Germinal center (tissue), 1 donor: ENCODE data around the gene POLR2J3.
"Not testable (repeated sequence)": the region's sequence is repeated elsewhere in the genome, so short reads cannot be mapped to it uniquely, and the experiment has no call there.

Source experiments
- DNase-seq: peaks from one replicate; pipeline ENCODE4 v3.0.0; 2012; ENCODE audit warnings: mixed read lengths, low spot score

Gene POLR2J3

GRCh38 chr7:102572261-102573239 is at the start of gene POLR2J3:
Gene POLR2J3 (minus strand): TSS chr7:102572583. CDS start chr7:102572521, 62 bp downstream.
- DNase-seq = not testable (repeated sequence)

GRCh38 chr7:102618122-102618521 is 45.7 kb upstream of the POLR2J3 start:
- not testable (repeated sequence) for DNase-seq

- not testable (repeated sequence) for DNase-seq
These were observed 44.2 kb upstream of the POLR2J3 start, which contains the start of gene RASA4 for GRCh38 chr7:102616507-102617125. Gene RASA4 (minus strand): TSS chr7:102616756. CDS start chr7:102616689, 67 bp downstream.

GRCh38 chr7:102615930-102616329 is 43.5 kb upstream of the POLR2J3 start:
- DNase-seq = not testable (repeated sequence)

DNA sequence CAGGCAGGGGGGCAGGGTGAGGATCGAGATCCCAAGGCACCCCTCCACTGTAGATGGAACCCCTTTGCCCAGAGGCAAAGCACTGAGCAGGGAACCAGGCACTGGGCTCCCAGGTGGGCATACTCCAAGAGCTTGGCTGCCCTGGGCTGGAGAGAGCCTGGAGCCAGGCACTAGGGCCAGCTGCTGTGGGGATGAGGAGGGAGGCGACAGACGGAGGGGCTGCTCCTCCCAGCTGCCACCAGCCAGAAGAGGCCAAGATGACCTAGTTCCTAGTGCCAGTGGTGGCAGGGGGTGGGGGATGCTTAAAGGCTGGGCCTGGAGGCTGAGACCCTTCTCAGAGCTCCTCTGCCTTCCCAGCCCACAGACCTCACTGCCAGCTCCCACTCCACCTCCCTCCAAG is 42.5 kb upstream of the POLR2J3 start:
- DNase-seq = not testable (repeated sequence)

GRCh38 chr7:102614346-102614697 is 41.9 kb upstream of the POLR2J3 start:
- DNase-seq = not testable (repeated sequence)

DNA sequence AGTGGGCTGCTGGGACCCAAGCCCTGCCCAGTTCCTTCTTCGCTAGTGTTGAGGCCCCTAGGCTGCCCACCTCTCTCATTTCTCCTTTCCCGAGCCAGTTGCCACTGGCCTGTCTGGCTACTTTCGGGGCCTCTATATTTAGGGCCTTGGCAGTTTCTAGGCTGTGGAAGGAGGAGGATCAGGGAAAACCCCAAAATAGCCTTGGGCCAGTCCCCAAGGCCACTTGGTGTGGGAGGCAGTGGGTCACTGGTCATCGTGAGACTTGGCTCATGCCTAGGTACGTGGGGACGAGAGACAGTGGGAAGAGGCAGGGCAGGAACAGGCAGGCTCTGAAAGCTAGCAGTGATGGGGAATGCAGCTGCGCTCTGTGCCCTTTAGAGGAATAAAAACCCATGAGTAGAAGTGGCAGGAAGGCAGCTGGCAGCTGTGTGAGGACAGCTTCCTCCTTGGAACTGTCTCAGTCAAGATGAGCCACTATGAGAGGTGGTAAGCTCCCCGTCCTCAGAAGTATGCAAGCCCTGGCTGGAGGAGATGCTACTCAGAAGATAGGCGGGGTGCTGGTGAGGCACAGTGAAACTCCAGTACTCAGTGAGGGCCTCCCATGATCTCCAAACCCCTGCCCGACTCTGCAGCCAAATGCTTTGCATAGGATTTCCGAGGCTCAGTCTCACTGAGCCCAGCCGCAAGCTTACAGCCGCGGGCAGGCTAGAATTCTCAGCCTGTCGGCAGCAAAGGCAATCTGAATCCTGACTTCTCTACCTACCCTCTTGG is 41.4 kb upstream of the POLR2J3 start:
- not testable (repeated sequence) for DNase-seq

DNA sequence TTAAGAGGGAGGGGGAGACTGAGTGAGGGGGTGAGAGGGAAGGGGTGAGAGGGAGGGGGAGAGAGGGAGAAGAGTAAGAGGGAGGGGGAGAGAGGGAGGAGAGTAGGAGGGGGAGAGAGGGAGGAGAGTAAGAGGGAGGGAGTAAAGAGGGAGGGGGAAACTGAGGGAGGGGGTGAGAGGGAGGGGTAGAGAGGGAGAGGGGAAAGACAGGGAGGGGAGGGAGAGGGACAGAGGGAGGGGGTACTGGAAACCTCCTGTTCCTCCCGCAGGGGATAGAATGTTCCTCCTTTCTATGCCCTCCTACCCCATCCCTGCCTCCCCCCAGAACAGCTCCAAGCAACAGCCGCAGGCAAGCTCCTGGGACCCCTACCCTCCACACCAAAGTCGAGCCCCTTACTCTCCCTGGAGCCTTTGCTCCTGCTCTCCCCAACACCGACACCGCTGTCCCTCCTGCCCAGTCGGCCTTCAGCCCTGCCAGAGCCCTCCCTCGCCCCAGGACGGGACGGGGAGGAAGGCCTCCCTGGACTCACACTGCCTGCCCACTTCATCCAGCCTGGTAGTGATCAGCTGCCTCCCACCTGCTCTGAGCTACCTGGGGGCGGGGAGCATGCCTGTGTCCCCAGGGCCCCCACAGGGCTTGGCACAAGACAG is 39.4 kb upstream of the POLR2J3 start:
- not testable (repeated sequence) for DNase-seq

DNA sequence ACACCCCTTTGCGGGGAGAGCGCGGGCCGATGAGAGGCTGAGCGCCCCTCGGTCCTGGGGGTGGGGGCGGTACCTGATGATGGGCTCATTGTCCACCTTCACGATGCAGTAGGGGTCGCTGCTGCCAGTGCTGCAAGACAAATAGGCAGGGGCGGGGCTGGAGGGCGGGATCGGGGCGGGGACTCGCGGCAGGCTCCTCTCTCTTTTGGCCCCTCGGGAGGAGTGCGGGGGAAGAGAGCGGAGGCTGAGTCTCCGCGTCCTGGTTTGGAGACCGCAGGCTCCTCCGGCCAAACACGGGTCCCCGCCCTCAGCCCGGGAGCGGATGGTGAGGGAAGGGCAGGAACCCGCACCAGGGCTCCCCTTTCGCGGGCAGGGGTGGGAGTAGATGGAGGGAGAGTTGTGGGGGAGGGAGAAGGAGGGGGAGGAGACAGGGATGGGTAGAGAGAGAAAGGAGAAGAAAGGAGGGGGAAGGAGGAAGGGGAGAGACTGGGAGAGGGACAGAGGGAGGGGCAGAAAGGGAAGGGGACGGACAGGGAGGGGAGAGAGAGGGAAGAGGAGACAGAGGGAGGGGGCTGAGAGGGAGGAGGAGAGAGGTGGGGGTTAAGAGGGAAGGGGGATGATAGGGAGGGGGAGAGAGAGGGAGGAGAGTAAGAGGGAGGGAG is 38.8 kb upstream of the POLR2J3 start:
- DNase-seq = not testable (repeated sequence)

GRCh38 chr7:102610441-102610840 is 38.1 kb upstream of the POLR2J3 start:
- DNase-seq = not testable (repeated sequence)

DNA sequence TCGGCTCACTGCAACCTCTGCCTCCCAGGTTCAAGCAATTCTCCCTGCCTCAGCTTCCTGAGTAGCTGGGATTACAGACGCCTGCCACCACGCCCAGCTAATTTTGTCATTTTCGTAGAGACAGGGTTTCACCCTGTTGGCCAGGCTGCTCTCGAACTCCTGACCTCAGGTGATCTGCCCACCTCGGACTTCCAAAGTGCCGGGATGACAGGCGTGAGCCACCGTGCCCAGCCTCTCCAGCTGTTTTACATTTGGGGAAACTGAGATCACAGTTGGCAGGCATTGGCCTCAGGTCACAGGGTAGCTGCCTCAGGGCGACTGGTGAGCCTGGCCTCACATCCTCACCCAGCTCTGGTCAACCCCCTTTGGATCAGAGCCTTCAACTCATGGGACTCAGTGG is 37.4 kb upstream of the POLR2J3 start:
- not testable (repeated sequence) for DNase-seq

DNA sequence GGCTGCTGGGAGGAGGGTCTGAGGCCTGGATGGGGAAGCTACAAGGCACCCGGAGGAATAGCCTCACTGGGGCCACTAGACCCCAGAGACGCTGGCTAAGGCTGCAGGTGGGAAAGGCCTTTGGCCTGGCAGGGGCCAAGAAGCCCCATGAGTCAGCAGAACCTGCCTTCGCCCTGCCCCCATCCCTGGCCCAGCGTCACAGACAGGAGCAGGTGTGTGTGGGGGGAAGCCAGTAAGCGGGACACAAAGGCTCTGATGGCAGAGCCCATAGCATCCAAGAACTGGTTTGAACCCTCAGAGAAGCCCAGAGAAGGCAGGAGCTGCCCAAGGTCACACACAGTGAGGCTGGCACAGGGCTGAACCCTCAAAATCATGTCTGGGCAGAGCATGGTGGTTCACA is 34.5 kb upstream of the POLR2J3 start:
- not testable (repeated sequence) for DNase-seq

GRCh38 chr7:102604431-102605145 is 32.2 kb upstream of the POLR2J3 start:
- not testable (repeated sequence) for DNase-seq

GRCh38 chr7:102602317-102602716 is 29.9 kb upstream of the POLR2J3 start:
- DNase-seq = not testable (repeated sequence)

DNA sequence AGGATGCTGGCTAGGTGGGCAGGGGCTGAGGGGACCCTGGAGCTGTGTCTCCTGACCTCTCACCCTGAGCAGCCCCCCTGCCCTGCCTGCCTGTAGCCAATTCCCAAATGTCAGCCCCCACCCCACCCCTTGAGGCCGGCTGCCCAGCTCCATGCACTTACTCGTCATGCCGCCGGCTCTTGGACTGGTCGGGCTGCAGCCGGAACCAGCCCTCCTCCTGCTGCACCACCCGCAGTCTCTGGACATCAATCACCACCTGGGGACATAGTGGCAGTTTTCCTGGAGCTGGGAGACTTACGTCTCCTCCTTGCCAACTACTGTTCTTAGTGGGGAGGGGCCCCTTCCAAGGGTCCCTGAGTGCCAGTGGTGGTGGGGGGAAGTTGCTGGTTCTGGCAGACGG is 27.3 kb upstream of the POLR2J3 start:
- DNase-seq = not testable (repeated sequence)

DNA sequence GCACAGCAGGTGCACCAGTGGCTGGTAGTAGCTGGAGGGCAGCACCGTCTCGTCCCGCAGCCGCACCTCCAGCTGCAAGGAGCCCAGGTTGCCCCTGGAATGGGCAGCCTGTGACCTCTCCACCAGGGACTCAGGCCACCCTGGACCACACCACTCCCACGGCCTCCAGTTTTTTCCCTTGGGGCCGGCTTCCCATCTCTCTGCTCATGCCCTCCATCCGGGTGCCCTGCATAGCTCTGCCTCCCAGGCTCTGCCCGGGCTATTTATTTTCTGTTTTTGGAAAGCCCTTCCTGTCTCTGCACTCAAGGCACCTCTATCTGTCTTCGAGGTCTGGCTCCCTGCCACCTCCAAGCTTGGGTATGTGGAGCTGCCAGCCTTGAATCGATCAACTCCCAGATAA is 23.7 kb upstream of the POLR2J3 start:
- not testable (repeated sequence) for DNase-seq

DNA sequence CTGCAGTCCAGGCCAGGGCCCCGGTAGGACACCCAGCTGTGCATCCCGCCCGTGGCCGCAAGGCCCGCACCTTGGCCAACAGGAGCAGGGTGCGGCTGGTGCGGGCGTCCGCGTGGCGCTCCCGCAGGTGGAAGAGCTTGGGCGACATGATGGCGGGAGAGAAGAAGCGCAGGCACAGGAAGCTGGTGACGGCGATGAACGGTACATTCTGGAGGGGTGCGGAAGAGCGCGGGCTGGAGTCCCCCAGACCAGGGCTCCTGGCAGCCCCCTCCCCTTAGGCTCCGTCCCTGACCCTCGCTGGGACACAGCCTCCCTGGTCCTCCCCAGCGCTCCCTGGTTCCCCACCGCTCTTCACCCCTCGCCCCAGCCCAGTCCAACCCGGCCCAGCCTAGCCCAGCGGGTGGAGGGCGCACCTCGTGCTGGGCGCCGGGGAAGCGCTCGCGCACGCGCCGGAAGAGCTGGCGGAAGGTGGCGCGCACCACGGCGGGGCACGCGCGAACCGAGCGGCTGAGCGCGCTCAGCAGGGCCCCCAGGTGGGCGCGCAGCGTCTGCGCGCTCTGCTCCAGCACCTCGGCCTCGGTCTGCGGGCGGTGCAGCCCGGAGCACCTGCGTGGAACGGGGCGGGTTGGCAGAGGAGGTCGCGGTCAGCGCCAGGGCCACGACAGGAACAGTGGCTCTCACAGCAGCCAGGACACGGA is 21.4 kb upstream of the POLR2J3 start:
- not testable (repeated sequence) for DNase-seq

- DNase-seq = not testable (repeated sequence)
These were observed 20.2 kb upstream of the POLR2J3 start for GRCh38 chr7:102592477-102593019.

DNA sequence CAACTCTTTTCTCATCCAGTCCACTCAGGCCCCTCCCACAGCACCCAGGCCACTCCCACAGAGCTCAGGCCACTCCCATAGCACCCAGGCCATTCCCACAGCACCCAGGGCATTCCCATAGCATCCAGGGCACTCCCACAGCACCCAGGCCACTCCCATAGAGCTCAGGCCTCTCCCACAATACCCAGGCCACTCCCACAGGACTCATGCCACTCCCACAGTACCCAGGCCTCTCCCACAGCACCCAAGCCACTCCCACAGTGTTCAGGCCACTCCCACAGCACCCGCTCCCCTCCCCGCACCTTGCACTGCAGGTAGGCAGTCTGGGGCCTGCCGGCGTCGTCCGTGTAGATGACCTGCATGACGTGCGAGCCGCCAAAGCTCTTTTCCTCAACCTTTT is 17.5 kb upstream of the POLR2J3 start:
- not testable (repeated sequence) for DNase-seq
